NCI-H2171 treated with DMSO at 0.1 percent for 48 hours (cell line): ENCODE results near the gene RND1.

Source experiments
- DNase-seq: peaks from one replicate; lab custom pipeline; 2025; lab: John Stamatoyannopoulos, UW

Gene RND1

DNA sequence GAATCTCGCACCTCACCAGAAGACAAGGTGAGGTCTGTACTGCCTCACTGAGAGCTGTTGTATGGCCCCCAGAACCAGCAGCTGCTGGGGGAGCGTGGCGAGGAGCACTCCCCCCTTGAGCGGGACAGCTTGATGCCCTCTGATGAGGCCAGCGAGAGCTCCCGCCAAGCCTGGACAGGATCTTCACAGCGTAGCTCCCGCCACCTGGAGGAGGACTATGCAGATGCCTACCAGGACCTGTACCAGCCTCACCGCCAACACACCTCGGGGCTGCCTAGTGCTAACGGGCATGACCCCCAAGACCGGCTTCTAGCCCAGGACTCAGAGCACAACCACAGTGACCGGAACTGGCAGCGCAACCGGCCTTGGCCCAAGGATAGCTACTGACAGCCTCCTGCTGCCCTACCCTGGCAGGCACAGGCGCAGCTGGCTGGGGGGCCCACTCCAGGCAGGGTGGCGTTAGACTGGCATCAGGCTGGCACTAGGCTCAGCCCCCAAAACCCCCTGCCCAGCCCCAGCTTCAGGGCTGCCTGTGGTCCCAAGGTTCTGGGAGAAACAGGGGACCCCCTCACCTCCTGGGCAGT lies 38.1 kb downstream of the RND1 start:
- no peak for DNase-seq

- DNase-seq = no peak
Measured at GRCh38 chr12:48827026-48827425, 38.6 kb downstream of the RND1 start.

- DNase-seq = peak; percentile 15
Measured at GRCh38 chr12:48826209-48826855, 39.3 kb downstream of the RND1 start.

DNA sequence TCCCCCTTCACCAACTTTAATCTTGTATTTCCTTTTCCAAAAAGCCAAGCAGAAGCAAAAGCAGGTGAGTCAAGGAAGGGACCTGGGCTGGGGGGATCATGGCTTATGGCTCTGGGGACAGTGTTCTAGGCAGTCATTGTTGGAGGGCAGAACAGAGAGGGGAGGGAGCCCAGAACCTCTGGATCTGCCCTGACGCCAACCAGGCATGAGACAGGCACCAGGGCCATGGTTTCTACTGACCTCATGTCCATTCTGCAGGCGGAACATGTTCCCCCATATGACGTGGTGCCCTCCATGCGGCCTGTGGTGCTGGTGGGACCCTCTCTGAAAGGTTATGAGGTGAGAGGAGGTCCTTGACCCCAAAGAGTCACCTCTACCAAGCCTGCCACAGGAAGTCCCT lies 40.8 kb downstream of the RND1 start:
- no peak for DNase-seq

DNA sequence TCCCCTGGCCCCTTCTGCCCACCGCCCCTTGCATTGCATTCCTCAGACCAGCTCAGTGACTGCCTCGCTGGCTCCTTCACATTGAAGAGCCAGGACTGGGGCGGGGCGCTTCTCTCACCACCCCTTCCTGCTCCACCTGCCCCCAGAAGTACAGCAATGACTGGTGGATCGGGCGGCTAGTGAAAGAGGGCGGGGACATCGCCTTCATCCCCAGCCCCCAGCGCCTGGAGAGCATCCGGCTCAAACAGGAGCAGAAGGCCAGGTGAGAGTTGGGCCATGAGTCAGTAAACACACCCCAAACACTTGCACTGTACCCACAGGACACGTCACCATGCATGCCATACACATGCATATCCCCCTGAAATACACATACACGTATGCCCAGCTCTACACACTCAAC lies 41.6 kb downstream of the RND1 start:
- DNase-seq = no peak

GRCh38 chr12:48823281-48823680 lies 42.4 kb downstream of the RND1 start:
- no peak for DNase-seq

DNA sequence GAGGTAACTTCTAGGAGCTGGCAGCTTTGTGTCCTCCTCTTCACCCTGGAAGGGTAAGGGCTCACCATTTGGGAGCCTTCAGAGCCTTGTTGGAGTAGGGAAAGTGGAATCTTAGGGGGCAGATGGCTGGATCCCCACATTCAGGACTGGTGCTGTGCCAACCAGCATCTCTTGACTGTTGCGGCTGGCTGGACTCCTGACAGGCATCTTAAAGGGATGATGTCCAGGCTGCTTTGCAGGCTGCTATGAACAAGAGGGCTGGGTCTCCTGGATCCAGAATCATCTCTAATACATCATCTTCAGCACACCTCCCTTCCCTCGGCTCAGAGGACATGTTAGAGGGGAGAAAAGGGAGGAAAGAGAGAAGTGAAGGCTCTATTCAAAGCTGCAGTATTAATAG lies 43.0 kb downstream of the RND1 start:
- no peak for DNase-seq

- no peak for DNase-seq
Measured at GRCh38 chr12:48822139-48822538, 43.5 kb downstream of the RND1 start.

- DNase-seq = no peak
Measured at GRCh38 chr12:48819986-48820725, 45.5 kb downstream of the RND1 start.

- peak; percentile 24 for DNase-seq
Measured at GRCh38 chr12:48818831-48819590, 46.7 kb downstream of the RND1 start.

GRCh38 chr12:48817873-48818830 lies 47.5 kb downstream of the RND1 start, which contains the start of gene CACNB3:
Gene CACNB3, plus strand, starts transcription at chr12:48818496. Its CDS starts 434 bp downstream, at chr12:48818930.
- peak; percentile 91 for DNase-seq

DNA sequence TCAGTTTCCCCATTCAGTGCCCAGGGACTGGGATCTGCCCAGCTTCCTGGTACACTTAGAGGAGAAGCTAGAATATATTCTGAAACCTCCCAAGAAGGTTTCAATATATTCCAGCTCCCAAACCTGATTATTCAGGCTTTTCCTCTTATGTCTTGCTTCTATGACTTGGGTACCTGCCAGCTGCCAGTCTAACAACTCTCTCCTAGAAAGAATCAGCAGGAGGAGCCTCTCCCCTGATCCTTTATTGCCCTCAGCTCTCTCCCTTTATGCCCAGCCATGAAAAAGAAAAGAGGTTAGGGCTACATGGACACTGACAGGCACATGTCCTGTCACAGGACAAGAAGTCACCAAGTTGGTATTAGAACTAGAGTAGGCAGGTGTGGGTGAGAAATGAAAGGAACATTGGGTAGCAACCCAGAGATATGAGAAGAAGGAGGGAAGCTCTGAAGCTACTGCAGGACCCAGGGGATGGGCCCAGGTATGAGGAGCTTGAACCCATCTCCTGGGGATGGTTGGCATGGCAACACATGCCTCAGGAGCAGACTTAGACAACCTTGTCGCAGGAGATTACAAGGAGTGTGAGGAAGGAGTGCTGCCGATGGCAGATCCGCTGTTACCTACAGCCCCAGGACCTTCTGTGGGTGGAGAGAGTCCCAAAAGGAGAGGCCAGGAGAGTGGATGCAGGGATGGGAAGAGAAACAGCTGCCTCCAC lies 49.4 kb downstream of the RND1 start:
- DNase-seq = peak; percentile 39

GRCh38 chr12:48815126-48816110 lies 50.3 kb downstream of the RND1 start:
- DNase-seq = peak; percentile 84

DNA sequence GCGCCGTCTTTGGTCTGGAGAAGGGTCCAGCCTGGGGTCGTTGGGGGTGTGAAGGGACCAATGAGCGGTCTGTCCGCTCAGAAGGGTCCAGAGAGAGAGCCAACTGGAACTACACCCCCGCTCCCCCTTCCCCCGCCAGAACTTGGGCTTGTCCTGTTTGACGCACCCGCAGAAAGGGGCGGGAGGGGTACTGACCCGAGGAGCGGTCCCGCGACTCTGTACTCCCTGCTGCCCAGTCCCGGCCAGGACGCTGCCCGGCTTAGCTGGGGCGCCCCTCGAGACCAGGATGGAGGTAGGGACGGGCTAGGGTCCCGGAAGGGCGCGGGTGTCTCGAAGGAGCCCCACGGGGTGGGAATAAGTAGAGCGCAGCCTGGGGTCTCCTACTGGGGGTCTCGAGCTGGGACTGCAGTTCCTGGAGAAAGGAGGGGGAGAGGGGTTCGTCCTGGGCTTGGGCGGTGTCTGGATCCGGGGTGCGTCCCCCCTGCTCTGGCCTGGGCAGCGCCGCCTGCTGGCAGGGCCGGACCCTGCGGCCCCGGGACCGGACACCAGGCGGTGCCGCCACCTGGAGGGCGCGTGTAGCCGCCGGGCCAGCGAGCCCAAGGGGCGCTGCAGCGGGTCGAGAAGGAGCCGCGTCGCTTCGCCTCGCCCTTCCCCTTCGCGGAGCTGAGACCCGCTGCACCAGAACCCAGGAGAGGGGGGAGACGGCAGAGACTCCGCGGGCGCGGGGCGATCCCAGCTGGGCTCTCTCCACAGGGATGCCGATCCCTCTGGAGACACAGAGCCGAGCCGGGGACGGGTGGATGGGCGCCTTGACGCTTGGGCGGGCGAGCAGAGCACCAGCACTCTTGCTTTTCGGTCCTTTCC lies 51.2 kb downstream of the RND1 start:
- peak; percentile 62 for DNase-seq

GRCh38 chr12:48813465-48814261 lies 52.0 kb downstream of the RND1 start:
- DNase-seq = no peak

- no peak for DNase-seq
Measured at GRCh38 chr12:48812389-48812788, 53.3 kb downstream of the RND1 start.

GRCh38 chr12:48811437-48812090 lies 54.1 kb downstream of the RND1 start:
- no peak for DNase-seq
